ENCODE data around the gene SLC1A4.

DNA sequence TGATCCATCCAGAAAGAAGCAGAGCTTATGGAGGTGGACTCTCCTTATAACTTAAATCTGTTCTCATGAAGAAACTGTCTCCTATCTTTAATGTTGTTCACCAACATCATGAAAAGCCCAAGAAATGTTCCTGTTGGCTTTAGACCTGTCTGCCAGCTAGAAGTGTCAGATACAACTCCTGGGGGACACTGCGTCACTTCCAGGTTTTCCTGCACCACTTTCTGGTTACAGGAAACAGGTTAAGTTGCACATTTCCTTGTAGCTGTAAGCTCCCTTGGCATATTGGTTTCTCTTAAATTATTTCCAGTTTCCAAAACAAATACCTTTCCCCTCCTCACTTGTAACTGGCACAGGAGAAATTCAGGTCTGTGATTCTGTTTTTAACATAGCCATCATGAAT lies 69.9 kb downstream of the SLC1A4 start:
- TF ChIP-seq POLR2AphosphoS5 (IDR thresholded peaks at IDR 0.05) (peak in 1 of 3 donors; percentile 44), POLR2A (IDR thresholded peaks at IDR 0.05) (no peak)
- TF ChIP-seq, protein P1, sequence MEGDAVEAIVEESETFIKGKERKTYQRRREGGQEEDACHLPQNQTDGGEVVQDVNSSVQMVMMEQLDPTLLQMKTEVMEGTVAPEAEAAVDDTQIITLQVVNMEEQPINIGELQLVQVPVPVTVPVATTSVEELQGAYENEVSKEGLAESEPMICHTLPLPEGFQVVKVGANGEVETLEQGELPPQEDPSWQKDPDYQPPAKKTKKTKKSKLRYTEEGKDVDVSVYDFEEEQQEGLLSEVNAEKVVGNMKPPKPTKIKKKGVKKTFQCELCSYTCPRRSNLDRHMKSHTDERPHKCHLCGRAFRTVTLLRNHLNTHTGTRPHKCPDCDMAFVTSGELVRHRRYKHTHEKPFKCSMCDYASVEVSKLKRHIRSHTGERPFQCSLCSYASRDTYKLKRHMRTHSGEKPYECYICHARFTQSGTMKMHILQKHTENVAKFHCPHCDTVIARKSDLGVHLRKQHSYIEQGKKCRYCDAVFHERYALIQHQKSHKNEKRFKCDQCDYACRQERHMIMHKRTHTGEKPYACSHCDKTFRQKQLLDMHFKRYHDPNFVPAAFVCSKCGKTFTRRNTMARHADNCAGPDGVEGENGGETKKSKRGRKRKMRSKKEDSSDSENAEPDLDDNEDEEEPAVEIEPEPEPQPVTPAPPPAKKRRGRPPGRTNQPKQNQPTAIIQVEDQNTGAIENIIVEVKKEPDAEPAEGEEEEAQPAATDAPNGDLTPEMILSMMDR (IDR thresholded peaks at IDR 0.05): no peak

Data from breast epithelium (tissue), 3 donors.